HG02870 (cell line): Measurements from ENCODE around the gene COL4A2.

Experiments used
- ATAC-seq: cut with Tn5 transposase; IDR thresholded peaks from one replicate; pipeline ENCODE4 v1.9.1; 2021; ENCODE audit warnings: mild to moderate bottlenecking, moderate library complexity; ENCODE audit not compliant: unreplicated experiment

Gene COL4A2

DNA sequence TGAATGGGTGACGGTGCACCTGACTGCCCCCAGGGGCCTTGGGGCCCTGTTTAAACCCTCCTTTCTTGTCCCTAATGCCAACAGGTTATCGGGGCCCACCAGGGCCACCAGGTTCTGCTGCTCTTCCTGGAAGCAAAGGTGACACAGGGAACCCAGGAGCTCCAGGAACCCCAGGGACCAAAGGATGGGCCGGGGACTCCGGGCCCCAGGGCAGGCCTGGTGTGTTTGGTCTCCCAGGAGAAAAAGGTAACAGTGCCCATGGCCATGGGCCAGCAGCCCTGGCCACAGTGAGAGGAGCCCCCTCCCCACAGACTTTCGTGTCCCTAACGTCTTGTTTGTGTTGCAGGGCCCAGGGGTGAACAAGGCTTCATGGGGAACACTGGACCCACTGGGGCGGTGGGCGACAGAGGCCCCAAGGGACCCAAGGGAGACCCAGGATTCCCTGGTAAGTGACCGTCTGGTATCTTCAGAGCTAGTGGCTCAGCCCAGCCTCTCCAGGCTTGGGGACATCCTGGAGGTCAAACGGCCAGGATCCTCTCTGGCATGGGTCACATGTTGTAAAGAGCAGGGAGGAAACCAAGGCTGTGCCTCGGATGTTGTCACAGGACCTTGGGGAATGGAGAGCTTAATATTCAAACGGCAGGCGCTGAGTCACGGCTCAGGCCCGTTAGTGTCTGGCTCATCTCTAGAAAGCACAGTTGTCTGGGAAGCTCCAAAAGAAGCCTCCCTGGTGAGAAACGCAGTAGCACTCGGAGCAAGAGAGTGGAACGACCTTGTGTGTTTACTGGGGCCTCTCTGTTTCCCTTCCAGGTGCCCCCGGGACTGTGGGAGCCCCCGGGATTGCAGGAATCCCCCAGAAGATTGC is 196.2 kb downstream of the COL4A2 start:
- ATAC-seq = no peak

GRCh38 chr13:110503979-110504499 is 197.0 kb downstream of the COL4A2 start:
- no peak for ATAC-seq

DNA sequence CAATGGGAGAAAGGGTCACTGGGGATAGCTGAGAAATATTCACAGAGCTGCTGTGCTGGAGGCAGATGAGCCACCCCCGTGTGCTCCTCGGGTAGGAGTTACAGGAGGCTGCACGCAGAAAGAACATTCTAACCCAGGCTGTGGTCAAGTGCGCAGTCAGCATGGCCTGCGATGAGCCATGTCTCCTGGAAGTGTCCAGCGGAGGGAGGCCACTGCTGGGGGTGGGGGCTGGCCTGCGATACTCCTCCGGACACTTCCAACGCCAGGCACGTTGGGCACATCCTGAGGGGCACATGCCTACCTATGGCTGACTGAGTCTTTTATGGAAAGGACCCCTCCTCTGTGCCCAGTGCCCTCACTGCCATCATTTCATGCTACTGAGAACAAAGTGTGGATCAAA is 198.5 kb downstream of the COL4A2 start:
- no peak for ATAC-seq

GRCh38 chr13:110506396-110506795 is 199.3 kb downstream of the COL4A2 start:
- ATAC-seq = no peak

DNA sequence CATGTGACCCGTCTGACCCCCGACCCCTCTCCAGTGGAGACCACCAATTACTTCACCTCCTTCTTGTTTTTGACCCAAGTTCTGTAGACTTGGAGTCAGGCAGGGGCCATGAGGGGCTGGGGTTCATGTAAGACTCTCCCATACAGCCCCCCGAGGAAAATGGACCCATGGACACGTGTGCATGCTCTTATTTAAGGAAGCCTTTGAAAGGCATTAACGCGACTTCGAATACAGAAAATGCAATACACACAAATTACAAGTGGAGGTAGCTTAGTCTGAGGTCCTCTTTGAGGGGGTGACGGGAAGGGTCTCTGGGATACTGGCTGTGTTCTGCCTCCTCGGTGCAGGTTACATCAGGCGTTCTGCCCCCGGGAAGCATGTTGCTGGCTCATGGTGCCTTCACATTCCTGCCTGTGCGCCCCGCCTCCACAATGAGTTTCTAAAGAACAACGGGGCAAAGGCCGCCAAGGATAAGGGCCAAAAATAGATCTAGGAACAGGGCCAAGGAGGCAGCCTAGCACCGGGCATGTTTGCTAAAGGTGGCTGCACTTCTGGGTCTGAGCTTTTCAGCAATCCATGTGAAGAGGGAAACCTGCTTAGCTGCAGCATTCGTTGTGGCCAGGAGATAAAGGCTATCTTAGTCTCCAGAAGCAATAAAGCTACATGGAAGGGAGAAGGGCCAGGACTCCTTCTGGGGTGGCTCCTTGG is 199.9 kb downstream of the COL4A2 start:
- ATAC-seq = no peak

DNA sequence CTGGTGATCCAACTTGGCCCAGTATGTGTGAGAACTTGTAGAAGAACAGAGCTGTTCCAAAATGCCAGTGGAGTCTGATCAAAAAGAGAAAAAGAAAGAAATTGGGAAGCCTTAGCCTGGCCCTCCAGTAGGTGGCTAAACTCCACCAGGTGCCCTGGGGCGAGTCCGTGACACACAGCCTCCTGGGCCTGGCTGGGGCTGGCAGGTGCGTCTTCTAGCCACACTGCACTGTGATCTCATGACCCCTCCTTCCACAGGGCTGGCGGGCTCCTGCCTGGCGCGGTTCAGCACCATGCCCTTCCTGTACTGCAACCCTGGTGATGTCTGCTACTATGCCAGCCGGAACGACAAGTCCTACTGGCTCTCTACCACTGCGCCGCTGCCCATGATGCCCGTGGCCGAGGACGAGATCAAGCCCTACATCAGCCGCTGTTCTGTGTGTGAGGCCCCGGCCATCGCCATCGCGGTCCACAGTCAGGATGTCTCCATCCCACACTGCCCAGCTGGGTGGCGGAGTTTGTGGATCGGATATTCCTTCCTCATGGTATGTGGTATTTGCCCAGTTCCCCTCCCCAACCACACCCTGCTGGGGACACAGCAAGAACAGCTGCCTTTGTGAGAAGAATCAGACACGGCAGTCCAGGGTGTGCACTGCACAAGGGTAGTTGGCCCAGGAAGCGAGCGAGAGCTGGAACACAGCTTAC is 200.7 kb downstream of the COL4A2 start:
- no peak for ATAC-seq

DNA sequence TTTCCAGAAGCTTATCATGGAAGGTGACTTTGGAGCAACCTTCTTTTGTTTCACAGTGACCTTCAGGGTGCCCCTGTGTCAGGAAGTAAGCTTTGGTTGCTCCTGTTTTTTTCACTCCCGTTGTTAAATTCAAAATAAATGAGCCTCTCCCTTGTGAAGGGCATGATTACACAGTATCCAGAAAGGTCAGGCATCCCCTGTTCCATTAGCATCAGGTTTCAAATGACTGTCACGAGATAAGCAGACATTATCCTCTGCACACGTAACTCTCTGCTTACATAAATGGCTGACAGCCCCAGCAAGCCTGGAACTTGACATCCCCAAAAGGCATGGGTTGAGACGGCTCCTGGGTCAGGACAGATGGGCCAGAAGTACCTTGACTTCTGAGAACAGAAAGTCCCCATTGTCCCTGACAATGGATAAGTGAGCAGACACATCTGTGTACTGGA is 202.4 kb downstream of the COL4A2 start:
- ATAC-seq = no peak

GRCh38 chr13:110509971-110510786 is 203.1 kb downstream of the COL4A2 start:
- ATAC-seq = no peak

DNA sequence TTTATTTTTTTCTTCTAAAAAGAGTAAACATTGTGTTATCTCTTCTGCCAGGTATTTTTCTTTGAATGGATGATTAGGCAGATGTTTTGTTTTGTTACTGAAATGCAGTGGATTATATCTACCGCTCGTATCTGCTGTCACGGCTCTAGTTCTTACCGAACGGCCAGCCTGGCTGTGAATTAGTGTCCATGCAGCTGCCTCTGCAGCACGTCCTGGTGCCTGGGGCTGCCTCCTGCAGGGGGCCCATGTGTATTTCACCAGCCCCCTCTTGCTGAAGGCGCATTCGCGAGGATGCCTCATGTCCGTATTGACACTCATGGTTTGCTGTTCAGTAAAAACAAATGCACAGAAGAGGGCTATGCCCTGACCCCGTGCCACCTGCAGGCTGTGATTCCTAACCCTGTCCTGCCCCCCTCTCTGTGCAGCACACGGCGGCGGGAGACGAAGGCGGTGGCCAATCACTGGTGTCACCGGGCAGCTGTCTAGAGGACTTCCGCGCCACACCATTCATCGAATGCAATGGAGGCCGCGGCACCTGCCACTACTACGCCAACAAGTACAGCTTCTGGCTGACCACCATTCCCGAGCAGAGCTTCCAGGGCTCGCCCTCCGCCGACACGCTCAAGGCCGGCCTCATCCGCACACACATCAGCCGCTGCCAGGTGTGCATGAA is 204.6 kb downstream of the COL4A2 start:
- no peak for ATAC-seq

- no peak for ATAC-seq
Observed at GRCh38 chr13:110512198-110512740, 205.2 kb downstream of the COL4A2 start.

DNA sequence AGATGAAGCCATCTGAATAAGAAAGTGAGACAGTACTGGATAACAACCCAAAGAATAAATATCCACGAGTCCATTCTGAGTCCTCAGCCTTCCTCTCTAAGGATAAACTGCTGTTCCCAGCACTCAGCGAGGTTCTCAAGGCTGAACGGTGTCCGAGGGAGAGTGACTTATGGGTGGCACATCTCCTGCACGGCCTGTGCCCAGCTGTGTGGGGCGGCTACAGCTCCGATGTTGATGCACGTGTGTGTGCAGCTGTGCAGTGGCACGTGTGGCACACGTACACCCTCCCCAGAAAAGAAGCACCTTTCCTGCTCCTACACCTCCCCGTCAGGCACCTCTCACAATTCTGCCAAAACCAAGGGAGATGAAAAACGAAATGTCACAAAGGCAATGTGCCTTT is 209.4 kb downstream of the COL4A2 start:
- no peak for ATAC-seq

- ATAC-seq = no peak
Observed at GRCh38 chr13:110517505-110518225, 210.6 kb downstream of the COL4A2 start.

- no peak for ATAC-seq
Observed at GRCh38 chr13:110518226-110518525, 211.1 kb downstream of the COL4A2 start.

DNA sequence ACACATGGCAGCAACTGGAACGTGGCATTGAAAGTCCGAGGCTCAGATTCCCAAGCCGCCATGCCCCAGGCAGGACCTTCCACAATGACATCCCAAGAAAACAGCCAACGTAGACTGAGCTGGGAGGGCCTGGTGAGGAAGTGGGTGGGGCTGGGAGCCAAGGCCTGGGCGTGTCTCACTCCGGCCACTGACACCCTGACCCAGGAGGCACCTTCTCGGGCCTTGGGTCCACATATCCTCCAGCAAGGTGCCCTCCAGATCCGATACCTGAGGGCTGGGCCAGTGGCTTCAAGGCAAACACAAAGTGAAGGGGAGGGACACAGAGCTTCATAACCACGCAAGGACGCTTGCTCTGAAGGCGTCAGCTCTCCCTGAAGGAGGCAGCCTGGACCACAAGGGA is 211.5 kb downstream of the COL4A2 start:
- ATAC-seq = no peak

DNA sequence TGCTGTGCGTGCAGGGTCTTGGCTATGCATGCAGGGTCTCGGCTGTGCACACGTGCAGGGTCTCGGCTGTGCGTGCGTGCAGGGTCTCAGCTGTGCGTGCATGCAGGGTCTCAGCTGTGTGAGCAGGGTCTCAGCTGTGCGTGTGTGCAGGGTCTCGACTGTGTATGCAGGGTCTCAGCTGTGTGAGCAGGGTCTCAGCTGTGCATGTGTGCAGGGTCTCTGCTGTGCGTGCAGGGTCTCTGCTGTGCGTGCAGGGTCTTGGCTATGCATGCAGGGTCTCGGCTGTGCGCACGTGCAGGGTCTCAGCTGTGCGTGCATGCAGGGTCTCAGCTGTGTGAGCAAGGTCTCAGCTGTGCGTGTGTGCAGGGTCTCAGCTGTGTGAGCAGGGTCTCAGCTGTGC is 212.0 kb downstream of the COL4A2 start:
- ATAC-seq = no peak

DNA sequence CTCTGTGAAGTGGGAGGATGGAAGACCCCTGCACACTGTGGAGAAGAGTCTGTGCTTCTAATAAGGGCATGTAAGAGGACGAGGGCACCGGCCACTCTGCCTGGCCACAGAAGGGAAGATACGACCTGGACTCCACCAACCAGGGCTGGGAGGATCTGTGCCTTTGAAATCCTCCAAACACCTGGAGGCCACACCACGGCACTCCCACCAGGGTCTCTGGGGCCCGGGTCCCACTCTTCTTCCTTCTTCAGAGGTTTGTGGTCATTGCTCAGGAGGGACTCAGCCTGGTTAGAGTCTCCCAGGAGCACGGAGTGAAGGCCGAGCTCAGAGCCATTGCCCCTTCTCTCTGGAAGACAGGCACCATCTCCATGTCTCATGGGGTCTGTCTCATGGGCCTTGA is 212.4 kb downstream of the COL4A2 start:
- no peak for ATAC-seq

DNA sequence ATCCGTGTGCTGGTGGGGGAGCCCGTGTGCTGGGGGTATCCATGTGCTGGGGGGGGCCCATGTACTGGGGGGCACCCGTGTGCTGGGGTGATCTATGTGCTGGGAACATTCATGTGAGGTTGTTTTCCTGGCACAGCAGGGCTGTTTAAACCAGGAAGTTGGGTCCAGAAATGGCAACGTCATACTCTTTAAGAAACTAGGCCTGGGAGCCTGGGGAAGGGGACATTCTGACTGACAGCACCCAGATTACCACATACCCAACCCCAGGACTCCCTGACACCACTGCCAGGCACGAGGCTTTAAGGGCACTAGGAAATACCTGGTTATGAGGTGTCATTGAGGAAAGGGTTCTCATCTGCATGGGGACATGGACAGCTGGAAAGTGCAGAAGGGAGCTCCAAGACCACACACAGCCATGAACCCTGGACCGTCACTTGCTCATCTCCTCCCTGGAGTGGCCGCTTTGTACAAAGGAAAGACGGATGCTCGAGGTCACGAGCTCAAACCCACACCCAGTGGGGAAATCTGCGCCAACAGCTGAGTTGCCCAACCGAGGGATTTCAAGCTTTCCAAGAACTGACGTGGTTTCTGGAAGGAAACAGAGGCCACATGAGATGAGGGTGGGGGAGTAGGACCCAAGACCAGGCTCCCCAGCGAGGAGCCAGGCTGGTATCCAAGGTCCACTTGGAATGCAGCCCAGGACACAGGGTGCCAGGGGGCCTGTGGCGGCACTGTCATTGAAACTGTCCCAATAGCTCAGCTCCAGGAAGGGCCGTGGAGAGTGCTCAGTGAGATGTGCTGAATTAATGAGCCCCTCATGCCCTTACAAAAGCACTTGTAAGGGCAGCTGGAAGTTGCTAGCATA is 213.6 kb downstream of the COL4A2 start:
- no peak for ATAC-seq

DNA sequence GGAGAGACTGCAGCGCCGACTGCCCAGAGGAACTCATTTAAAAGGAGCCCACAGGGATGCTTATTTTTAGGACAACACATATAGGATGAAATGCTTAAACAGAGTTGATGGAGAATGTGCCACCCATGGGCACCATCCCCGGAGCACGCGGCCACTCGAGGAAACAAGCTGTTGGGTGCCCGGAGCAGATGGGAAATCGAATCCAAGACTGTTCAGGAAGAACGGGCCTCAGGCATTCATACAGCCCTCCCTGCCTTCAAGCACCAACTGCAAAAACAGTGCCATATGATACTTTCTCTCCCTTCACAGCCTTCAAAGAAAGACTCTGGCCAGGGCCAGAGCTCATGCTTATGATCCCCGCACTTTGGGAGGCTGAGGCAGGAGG is 214.2 kb downstream of the COL4A2 start:
- ATAC-seq = no peak
